ENCODE data around the gene PDE3A. TPM values are rescaled to one million over a fixed set of nuclear protein-coding genes. Genes with fewer than 3 reads are reported as not detected.

Gene PDE3A
- total RNA-seq, 6 experiments from 2014 or later = 0.79 to 2.4 (median 1.3) TPM

- 33% methylated on average over 3 of the region's 3 CpGs for WGBS (ENCODE audit: insufficient coverage, low coverage, low lambda C conversion rate, missing lambda C conversion rate)
- DNase-seq (no peak), ATAC-seq (no peak)
- H3K4me1 ChIP-seq = no peaks in the 10 kb centered on the region
- no peak overlapping the region for H3K4me3 ChIP-seq
- no peak overlapping the region for H3K27ac ChIP-seq
- H3K36me3 ChIP-seq = no peaks in the 10 kb centered on the region
- intact Hi-C loops (cut with DNase I) = no loop called here
- no peaks in the 10 kb centered on the region for H3K27me3 ChIP-seq
- no peaks in the 10 kb centered on the region for H3K9me3 ChIP-seq
- TF ChIP-seq CTCF (IDR thresholded peaks at IDR 0.05) (no peak), POLR2A (IDR thresholded peaks at IDR 0.05) (no peak)
Measured at GRCh38 chr12:20513189-20513588, 144.9 kb downstream of the PDE3A start.

- Histone ChIP-seq H3K27ac (no peak overlapping the region), H3K27me3 (no peaks in the 10 kb centered on the region), H3K4me3 (no peak overlapping the region), H3K9me3 (no peaks in the 10 kb centered on the region), H3K4me1 (no peaks in the 10 kb centered on the region), H3K36me3 (no peaks in the 10 kb centered on the region)
- TF ChIP-seq POLR2A (IDR thresholded peaks at IDR 0.05) (no peak), CTCF (IDR thresholded peaks at IDR 0.05) (no peak)
- no peak for ATAC-seq
- DNase-seq = no peak
- intact Hi-C loops (cut with DNase I) = no loop called here
Measured at GRCh38 chr12:20514598-20514997, 146.3 kb downstream of the PDE3A start.

- ATAC-seq (no peak), DNase-seq (no peak)
- no peak for TF ChIP-seq CTCF (IDR thresholded peaks at IDR 0.05)
- no peak for TF ChIP-seq POLR2A (IDR thresholded peaks at IDR 0.05)
- Histone ChIP-seq H3K4me1 (no peaks in the 10 kb centered on the region), H3K27ac (no peak overlapping the region), H3K9me3 (no peaks in the 10 kb centered on the region), H3K4me3 (no peak overlapping the region), H3K27me3 (no peaks in the 10 kb centered on the region), H3K36me3 (no peaks in the 10 kb centered on the region)
- intact Hi-C loops (cut with DNase I) = no loop called here
- WGBS (ENCODE audit: insufficient coverage, low coverage, low lambda C conversion rate, missing lambda C conversion rate) = 60% methylated on average over 1 of the region's 1 CpG
Measured at GRCh38 chr12:20520532-20520931, 152.2 kb downstream of the PDE3A start.

- TF ChIP-seq POLR2A (IDR thresholded peaks at IDR 0.05) = no peak
- TF ChIP-seq CTCF (IDR thresholded peaks at IDR 0.05) = no peak
- Histone ChIP-seq H3K36me3 (no peaks in the 10 kb centered on the region), H3K4me3 (no peak overlapping the region), H3K27ac (no peak overlapping the region), H3K9me3 (no peaks in the 10 kb centered on the region), H3K27me3 (no peaks in the 10 kb centered on the region), H3K4me1 (no peaks in the 10 kb centered on the region)
- no peak for ATAC-seq
- intact Hi-C loops (cut with DNase I) = no loop called here
- DNase-seq = no peak
- WGBS (ENCODE audit: insufficient coverage, low coverage, low lambda C conversion rate, missing lambda C conversion rate) = 64% methylated on average over 2 of the region's 2 CpGs
Measured at GRCh38 chr12:20523658-20524057, 155.3 kb downstream of the PDE3A start.

- no peak for DNase-seq
- Histone ChIP-seq H3K27ac (no peak overlapping the region), H3K9me3 (no peaks in the 10 kb centered on the region), H3K27me3 (no peaks in the 10 kb centered on the region), H3K4me3 (no peak overlapping the region), H3K4me1 (no peaks in the 10 kb centered on the region), H3K36me3 (no peaks in the 10 kb centered on the region)
- no peak for ATAC-seq
- WGBS (ENCODE audit: insufficient coverage, low coverage, low lambda C conversion rate, missing lambda C conversion rate) = 58% methylated on average over 5 of the region's 5 CpGs
- intact Hi-C loops (cut with DNase I) = no loop called here
- TF ChIP-seq POLR2A (IDR thresholded peaks at IDR 0.05) = no peak
- TF ChIP-seq CTCF (IDR thresholded peaks at IDR 0.05) = no peak
Measured at GRCh38 chr12:20524113-20524512, 155.8 kb downstream of the PDE3A start.
